Nephron progenitor cell (in vitro differentiated cells): ENCODE measurements around the gene PAX5.
A peak's percentile ranks its signal among the peaks of the same experiment; 100 is the strongest.

Experiments
- DNase-seq: peaks from one replicate; pipeline ENCODE4 v3.0.0; 2021
- H3K27ac Mint-ChIP-seq: 2 replicates; pipeline ENCODE4 v1.8.0; 2021; ENCODE audit warnings: mild to moderate bottlenecking, moderate library complexity, mixed read lengths
- H3K27me3 Mint-ChIP-seq: 2 replicates; pipeline ENCODE4 v1.8.0; 2021; ENCODE audit warnings: mild to moderate bottlenecking, low read depth, mixed read lengths; ENCODE audit not compliant: poor library complexity
- H3K36me3 Mint-ChIP-seq: 2 replicates; pipeline ENCODE4 v1.8.0; 2021; ENCODE audit warnings: low read depth, mixed read lengths
- H3K4me1 Mint-ChIP-seq: 2 replicates; pipeline ENCODE4 v1.8.0; 2021; ENCODE audit warnings: mixed read lengths
- H3K4me3 Mint-ChIP-seq: 2 replicates; pipeline ENCODE4 v1.8.0; 2021; ENCODE audit warnings: mild to moderate bottlenecking, moderate library complexity, mixed read lengths
- H3K9me3 Mint-ChIP-seq: 2 replicates; pipeline ENCODE4 v1.8.0; 2021; ENCODE audit warnings: mild to moderate bottlenecking, moderate library complexity, mixed read lengths
- TF ChIP-seq, protein P1 (sequence below): fragments of 200-600 bp; sonication (generic); IDR thresholded peaks from 2 replicates; pipeline ENCODE4 v1.5.0; 2021; ENCODE audit warnings: antibody characterized with exemption

Gene PAX5

DNA sequence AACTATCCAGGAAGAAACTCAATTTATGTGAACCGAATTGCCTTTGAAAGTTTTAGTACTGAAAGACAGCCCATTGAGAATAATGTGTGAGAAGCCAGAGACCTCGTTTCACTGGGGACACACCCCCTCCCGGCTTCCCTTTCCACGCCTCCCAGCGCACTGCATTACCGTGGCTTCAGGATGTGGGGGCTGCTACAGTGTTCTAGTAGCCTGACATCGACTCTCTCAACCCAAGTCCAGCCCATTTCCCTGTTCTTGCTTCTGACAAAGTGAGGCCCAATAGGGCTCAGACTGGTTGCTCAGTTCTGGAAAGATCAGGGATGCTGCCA is 3.5 kb downstream of the PAX5 start:
- peaks cover 5% of the 10 kb centered on the region for H3K36me3 Mint-ChIP-seq
- DNase-seq: no peak
- peaks cover 100% of the 10 kb centered on the region for H3K27me3 Mint-ChIP-seq
- no peak overlapping the region for H3K4me3 Mint-ChIP-seq
- H3K27ac Mint-ChIP-seq: no peak overlapping the region
- peaks cover 24% of the 10 kb centered on the region for H3K4me1 Mint-ChIP-seq
- TF ChIP-seq, protein P1, sequence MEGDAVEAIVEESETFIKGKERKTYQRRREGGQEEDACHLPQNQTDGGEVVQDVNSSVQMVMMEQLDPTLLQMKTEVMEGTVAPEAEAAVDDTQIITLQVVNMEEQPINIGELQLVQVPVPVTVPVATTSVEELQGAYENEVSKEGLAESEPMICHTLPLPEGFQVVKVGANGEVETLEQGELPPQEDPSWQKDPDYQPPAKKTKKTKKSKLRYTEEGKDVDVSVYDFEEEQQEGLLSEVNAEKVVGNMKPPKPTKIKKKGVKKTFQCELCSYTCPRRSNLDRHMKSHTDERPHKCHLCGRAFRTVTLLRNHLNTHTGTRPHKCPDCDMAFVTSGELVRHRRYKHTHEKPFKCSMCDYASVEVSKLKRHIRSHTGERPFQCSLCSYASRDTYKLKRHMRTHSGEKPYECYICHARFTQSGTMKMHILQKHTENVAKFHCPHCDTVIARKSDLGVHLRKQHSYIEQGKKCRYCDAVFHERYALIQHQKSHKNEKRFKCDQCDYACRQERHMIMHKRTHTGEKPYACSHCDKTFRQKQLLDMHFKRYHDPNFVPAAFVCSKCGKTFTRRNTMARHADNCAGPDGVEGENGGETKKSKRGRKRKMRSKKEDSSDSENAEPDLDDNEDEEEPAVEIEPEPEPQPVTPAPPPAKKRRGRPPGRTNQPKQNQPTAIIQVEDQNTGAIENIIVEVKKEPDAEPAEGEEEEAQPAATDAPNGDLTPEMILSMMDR: no peak
- peaks cover 13% of the 10 kb centered on the region for H3K9me3 Mint-ChIP-seq

DNA sequence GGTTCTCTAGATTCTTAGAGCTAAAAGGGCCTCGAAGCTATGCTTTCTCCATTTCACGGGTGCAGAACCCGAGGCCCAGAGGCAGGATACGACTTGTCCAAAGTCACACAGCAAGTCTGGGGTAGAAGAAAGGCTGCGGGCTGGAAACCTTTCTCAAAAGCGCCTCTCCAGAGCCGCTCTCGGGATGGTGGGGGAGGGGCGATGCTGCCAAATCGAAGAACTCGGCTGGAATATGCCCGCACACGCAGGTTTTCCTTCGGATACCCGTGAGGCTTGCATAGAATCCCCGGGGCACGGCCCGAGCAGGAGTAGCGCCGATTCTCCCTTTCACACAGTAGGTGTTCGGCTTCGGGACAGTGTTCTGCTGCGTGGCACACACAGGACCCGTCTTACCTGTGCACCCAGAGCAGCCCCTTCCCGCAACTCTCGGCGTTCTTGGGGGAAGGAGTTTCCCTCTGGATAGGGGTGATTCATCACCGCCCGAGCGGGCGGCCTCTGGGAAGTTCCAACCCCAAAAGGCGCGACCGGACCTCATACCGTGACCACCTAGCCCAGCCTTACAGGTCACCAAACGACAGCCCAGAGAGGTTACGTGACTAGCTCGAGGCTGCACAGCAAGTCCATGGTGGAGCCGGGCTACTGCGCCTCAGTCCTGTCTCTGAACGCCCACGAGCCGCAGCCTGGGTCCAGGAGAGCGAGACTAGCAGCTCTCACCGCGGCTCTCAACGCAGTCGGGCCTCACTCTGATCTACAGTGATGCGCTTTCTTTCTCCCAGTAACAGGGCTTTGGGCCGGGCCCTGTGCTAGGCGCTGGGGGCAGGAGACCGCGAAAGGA is 4.1 kb downstream of the PAX5 start:
- Mint-ChIP-seq H3K4me3 (no peak overlapping the region), H3K4me1 (peaks cover 19% of the 10 kb centered on the region), H3K27me3 (peaks cover 100% of the 10 kb centered on the region)

DNA sequence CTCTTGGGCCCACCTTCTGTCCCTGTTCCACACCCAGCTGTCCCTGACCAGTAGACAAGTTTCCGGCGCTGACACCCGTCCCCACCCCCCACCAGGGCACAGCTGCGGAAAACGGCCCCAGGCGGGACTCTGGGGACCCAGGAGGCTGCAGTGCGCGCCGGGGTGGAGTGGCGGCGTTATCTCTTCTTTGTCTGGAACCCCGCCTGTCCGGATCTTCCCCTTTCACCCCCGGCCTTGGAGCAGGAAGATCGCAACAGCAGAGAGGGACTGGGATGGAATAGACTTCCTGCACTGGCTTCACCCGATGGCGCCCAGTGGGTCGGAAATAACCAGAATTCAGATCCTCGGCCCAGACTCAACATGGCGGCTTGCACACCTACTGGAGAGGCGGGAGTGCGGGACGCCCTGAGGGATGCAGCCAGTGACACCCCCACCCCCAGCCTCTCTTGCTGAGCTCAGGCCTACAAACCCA is 4.7 kb downstream of the PAX5 start:
- Mint-ChIP-seq H3K27me3 (peaks cover 100% of the 10 kb centered on the region), H3K27ac (no peak overlapping the region), H3K36me3 (peaks cover 5% of the 10 kb centered on the region), H3K4me1 (peaks cover 15% of the 10 kb centered on the region), H3K9me3 (peaks cover 13% of the 10 kb centered on the region), H3K4me3 (no peak overlapping the region)
- TF ChIP-seq, protein P1: no peak
- DNase-seq: peak; percentile 16

More for the DNA sequence above, 4.1 kb downstream of the PAX5 start:
- peaks cover 13% of the 10 kb centered on the region for H3K9me3 Mint-ChIP-seq
- peaks cover 5% of the 10 kb centered on the region for H3K36me3 Mint-ChIP-seq
- TF ChIP-seq, protein P1: no peak
- DNase-seq: peak; percentile 27
- no peak overlapping the region for H3K27ac Mint-ChIP-seq

DNA sequence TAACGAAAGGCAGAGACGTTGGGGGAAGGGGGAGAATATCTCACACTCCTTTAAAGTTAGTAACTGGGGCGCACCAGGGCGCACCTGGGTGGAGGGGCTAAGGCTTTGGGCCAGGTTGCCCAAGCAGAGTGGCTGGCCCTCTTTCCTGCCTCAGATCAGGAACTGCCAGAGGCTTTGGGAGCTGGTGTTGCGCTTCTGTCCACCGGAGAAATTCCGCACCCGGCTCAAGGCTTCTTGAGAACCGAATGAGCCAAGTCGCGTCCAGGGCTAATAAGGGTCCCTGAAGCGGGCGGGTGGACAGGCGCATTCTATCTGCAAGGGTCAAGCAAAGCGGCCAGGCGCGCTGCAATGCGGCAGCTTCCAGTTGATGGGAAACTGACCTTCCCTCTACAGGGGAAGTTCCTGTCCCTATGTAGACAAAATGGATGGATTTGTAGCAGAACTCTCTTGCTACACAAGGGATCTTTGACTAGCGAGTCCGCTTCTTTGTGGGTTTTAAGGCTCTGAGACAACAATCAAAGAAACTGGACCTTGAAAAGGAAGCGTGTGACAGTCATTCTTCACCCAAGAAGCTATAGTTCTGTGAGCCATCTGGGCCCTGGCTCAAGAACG is 5.5 kb downstream of the PAX5 start:
- H3K4me3 Mint-ChIP-seq: no peak overlapping the region

DNA sequence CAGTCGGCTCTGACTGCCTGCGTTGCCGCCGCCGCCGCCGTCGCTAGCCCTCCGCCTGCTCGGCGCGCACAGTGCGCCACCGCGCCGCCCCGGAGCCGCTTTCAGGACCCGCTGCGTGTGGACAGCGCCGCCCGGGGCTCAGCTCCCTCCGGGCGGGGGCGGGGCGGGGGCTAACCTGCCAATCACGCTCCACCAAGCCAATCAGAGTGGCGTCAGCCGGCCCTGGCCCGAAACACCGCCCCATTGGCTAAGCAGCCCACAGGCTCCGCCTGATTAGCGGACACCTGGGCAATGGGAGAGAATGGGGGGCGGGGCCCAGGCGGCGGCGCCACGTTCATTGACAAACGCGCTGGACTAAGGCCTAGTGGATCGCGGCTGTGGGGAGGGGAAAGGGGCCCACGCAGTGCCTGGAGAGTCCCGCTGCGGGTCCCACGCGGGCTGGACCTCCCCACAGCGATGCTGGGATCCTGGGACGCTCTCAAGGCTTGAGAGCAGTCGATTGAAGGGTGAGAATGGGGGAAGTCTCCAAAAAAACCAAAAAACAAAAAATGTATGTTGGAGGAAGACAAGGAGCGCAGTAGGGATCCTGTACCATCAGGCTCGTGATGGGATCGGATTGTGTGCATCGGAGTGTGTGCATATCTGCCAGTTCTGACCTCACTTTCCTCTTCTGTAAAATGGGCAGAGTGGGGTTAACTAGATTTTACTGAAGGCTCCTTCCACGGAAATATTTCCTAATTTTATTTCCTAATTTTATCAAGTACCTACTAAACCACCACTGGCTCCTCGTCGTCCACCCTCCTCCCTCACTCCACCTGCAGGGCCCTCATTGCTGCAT is 6.3 kb downstream of the PAX5 start:
- Mint-ChIP-seq H3K4me1 (peaks cover 10% of the 10 kb centered on the region), H3K36me3 (peaks cover 5% of the 10 kb centered on the region), H3K27me3 (peaks cover 100% of the 10 kb centered on the region), H3K9me3 (peaks cover 13% of the 10 kb centered on the region), H3K4me3 (peak overlapping the region; percentile 76), H3K27ac (no peak overlapping the region)
- DNase-seq: peak; percentile 99
- TF ChIP-seq, protein P1: no peak

More for the DNA sequence above, 5.5 kb downstream of the PAX5 start:
- peak; percentile 10 for DNase-seq
- Mint-ChIP-seq H3K36me3 (peaks cover 5% of the 10 kb centered on the region), H3K27me3 (peaks cover 100% of the 10 kb centered on the region), H3K4me1 (peaks cover 14% of the 10 kb centered on the region), H3K9me3 (peaks cover 13% of the 10 kb centered on the region), H3K27ac (no peak overlapping the region)
- TF ChIP-seq, protein P1: no peak
